H1 (cell line): ENCODE results near the gene C9. TPM values are rescaled to one million over a fixed set of nuclear protein-coding genes. Genes with fewer than 3 reads are reported as not detected.

Experiments used
- CTCF ChIA-PET: fragments of 300-600 bp; sonication (Branson Sonifier 250); formaldehyde crosslinking; loops from one replicate; lab custom pipeline; 2021; ENCODE audit not compliant: partially characterized antibody; lab: Charles Lee
- POLR2A ChIA-PET: fragments of 300-600 bp; sonication (Branson Sonifier 250); formaldehyde crosslinking; loops from one replicate; lab custom pipeline; 2021; ENCODE audit warnings: inconsistent platforms; ENCODE audit not compliant: partially characterized antibody; lab: Charles Lee
- DNase-seq, 2 experiments: peaks; one replicate each; pipeline versions ENCODE4 v3.0.0 to v3.0.0-alpha.2; 2010 to 2022; ENCODE audit warnings: low spot score in 2 of 2, low read depth in 1 of 2, mixed read lengths in 1 of 2
- FAIRE-seq: peaks from 2 replicates; lab custom pipeline; 2011; peaks lifted over from hg19 to GRCh38; lab: Jason Lieb, UNC
- H2AFZ ChIP-seq: 2 replicates; pipeline ENCODE4 v1.8.1; 2012; ENCODE audit warnings: low read length, inconsistent platforms
- H2AK5ac ChIP-seq: 2 replicates; pipeline ENCODE4 v1.6.1; 2013; ENCODE audit warnings: low read depth, low read length
- H2BK120ac ChIP-seq: replicated peaks from 2 replicates; pipeline ENCODE3; 2013; ENCODE audit warnings: low read depth, low read length, inconsistent platforms
- H2BK12ac ChIP-seq: 2 replicates; pipeline ENCODE4 v1.6.1; 2013; ENCODE audit warnings: low read depth, low read length
- H2BK15ac ChIP-seq: 2 replicates; pipeline ENCODE4 v1.6.1; 2013; ENCODE audit warnings: low read length
- H2BK20ac ChIP-seq: 2 replicates; pipeline ENCODE4 v1.6.1; 2013; ENCODE audit warnings: low read length
- H2BK5ac ChIP-seq: 2 replicates; pipeline ENCODE4 v1.6.1; 2013; ENCODE audit warnings: low read depth, low read length
- H3K14ac ChIP-seq: 2 replicates; pipeline ENCODE4 v1.6.1; 2013; ENCODE audit warnings: inconsistent platforms; ENCODE audit not compliant: insufficient read length
- H3K18ac ChIP-seq: 2 replicates; pipeline ENCODE4 v1.6.1; 2013; ENCODE audit warnings: low read length; ENCODE audit errors: extremely low read depth
- H3K23ac ChIP-seq: 2 replicates; pipeline ENCODE4 v1.6.1; 2013; ENCODE audit warnings: inconsistent platforms; ENCODE audit not compliant: insufficient read length
- H3K23me2 ChIP-seq: 2 replicates; pipeline ENCODE4 v1.6.1; 2013; ENCODE audit warnings: low read depth, low read length
- H3K27ac ChIP-seq: 2 replicates; pipeline ENCODE4 v1.6.1; 2011; ENCODE audit warnings: low read depth, low read length, inconsistent platforms
- H3K27me3 ChIP-seq, 4 experiments: replicated peaks in 1 of 4; 1 replicate in 1 of 4; 2 replicates in 3 of 4; pipeline versions ENCODE4 v1.6.1 to v1.8.1; 2011 to 2013; ENCODE audit warnings: low read length in 3 of 4, mild to moderate bottlenecking in 3 of 4, inconsistent platforms in 2 of 4, mixed read lengths in 2 of 4, moderate library complexity in 1 of 4; ENCODE audit not compliant: control insufficient read depth in 3 of 4, insufficient read depth in 3 of 4; ENCODE audit errors: extremely low read depth in 1 of 4
- H3K36me3 ChIP-seq, 4 experiments: 2 replicates each; pipeline versions ENCODE4 v1.6.1 to v1.8.1; 2011 to 2013; ENCODE audit warnings: mild to moderate bottlenecking in 4 of 4, low read length in 3 of 4, moderate library complexity in 2 of 4, control low read depth in 1 of 4, inconsistent platforms in 1 of 4; ENCODE audit not compliant: insufficient read depth in 4 of 4, control insufficient read depth in 2 of 4
- H3K4ac ChIP-seq: replicated peaks from 2 replicates; pipeline ENCODE3; 2013; ENCODE audit warnings: low read length, low read depth, mixed read lengths, inconsistent platforms; ENCODE audit not compliant: insufficient read length
- H3K4me1 ChIP-seq, 4 experiments: replicated peaks in 1 of 4; 1 replicate in 1 of 4; 2 replicates in 3 of 4; pipeline versions ENCODE4 v1.6.1 to v1.8.1; 2011 to 2013; ENCODE audit warnings: low read length in 3 of 4, inconsistent platforms in 2 of 4, mixed read lengths in 1 of 4; ENCODE audit not compliant: insufficient read depth in 4 of 4, control insufficient read depth in 3 of 4
- H3K4me2 ChIP-seq, 2 experiments: 2 replicates each; pipeline versions ENCODE4 v1.6.1 to v1.8.1; 2011 to 2013; ENCODE audit warnings: low read depth in 2 of 2, low read length in 2 of 2, control low read depth in 1 of 2, inconsistent platforms in 1 of 2, mild to moderate bottlenecking in 1 of 2; ENCODE audit not compliant: insufficient read depth in 1 of 2
- H3K4me3 ChIP-seq, 4 experiments: fragments of 200-600, 300-600 bp in 1 of 4; sonication (generic), shearing (Covaris generic), sonication (Bioruptor Twin) in 1 of 4; 2 replicates each; pipeline versions ENCODE4 v1.5.1 to v1.8.1; 2011 to 2016; ENCODE audit warnings: low read length in 4 of 4, low read depth in 3 of 4, control low read depth in 2 of 4, inconsistent platforms in 2 of 4, mild to moderate bottlenecking in 2 of 4, mixed read lengths in 1 of 4, moderate library complexity in 1 of 4; ENCODE audit not compliant: insufficient read depth in 2 of 4; ENCODE audit errors: extremely low read depth in 1 of 4
- H3K56ac ChIP-seq: replicated peaks from 2 replicates; pipeline ENCODE3; 2013; ENCODE audit warnings: low read depth, mild to moderate bottlenecking, mixed read lengths, low read length, inconsistent platforms; ENCODE audit not compliant: insufficient read length
- H3K79me1 ChIP-seq: 2 replicates; pipeline ENCODE4 v1.6.1; 2013; ENCODE audit warnings: low read depth, low read length, control low read depth
- H3K79me2 ChIP-seq, 2 experiments: 2 replicates each; pipeline versions ENCODE4 v1.6.1 to v1.8.1; 2012 to 2013; ENCODE audit warnings: low read length in 2 of 2, mild to moderate bottlenecking in 2 of 2, inconsistent platforms in 1 of 2; ENCODE audit not compliant: insufficient read depth in 2 of 2, control insufficient read depth in 1 of 2
- H3K9ac ChIP-seq, 4 experiments: replicated peaks in 1 of 4; 1 replicate in 1 of 4; 2 replicates in 3 of 4; pipeline versions ENCODE4 v1.6.1 to v1.8.1; 2011 to 2013; ENCODE audit warnings: low read depth in 3 of 4, low read length in 3 of 4, control low read depth in 2 of 4, mild to moderate bottlenecking in 2 of 4, moderate library complexity in 2 of 4, inconsistent platforms in 1 of 4; ENCODE audit errors: extremely low read depth in 1 of 4
- H3K9me3 ChIP-seq, 2 experiments: 2 replicates each; pipeline versions ENCODE4 v1.6.1 to v1.8.1; 2012 to 2013; ENCODE audit warnings: mild to moderate bottlenecking in 2 of 2, moderate library complexity in 2 of 2, control low read depth in 1 of 2, inconsistent platforms in 1 of 2, low read depth in 1 of 2, low read length in 1 of 2, mixed read lengths in 1 of 2; ENCODE audit not compliant: insufficient read depth in 2 of 2
- H4K20me1 ChIP-seq, 2 experiments: replicated peaks in 1 of 2; 2 replicates each; pipeline versions ENCODE3 to v1.8.1; 2011 to 2013; ENCODE audit warnings: inconsistent platforms in 2 of 2, low read length in 2 of 2, mild to moderate bottlenecking in 1 of 2; ENCODE audit not compliant: insufficient read depth in 2 of 2, control insufficient read depth in 1 of 2
- H4K5ac ChIP-seq: 2 replicates; pipeline ENCODE4 v1.6.1; 2013; ENCODE audit warnings: low read length, low read depth, mixed read lengths, inconsistent platforms; ENCODE audit not compliant: insufficient read length
- H4K8ac ChIP-seq: 2 replicates; pipeline ENCODE4 v1.8.0; 2013; ENCODE audit warnings: mild to moderate bottlenecking, moderate library complexity, low read length, inconsistent platforms; ENCODE audit not compliant: insufficient read depth; ENCODE audit errors: extremely low read depth
- H4K91ac ChIP-seq: replicated peaks from 2 replicates; pipeline ENCODE3; 2013; ENCODE audit warnings: low read length, mixed read lengths, inconsistent platforms; ENCODE audit not compliant: insufficient read length
- GABPA ChIP-seq: IDR thresholded peaks from 2 replicates; pipeline ENCODE4 v1.6.1; 2011; ENCODE audit warnings: mild to moderate bottlenecking, low read length, moderate library complexity, borderline replicate concordance; ENCODE audit not compliant: insufficient read depth
- WGBS, 2 experiments: shearing (Covaris generic) in 1 of 2; methylation state at CpG; one replicate each; pipeline versions ENCODE4 v1.1.6 to v1.1.7; 2013 to 2015; ENCODE audit warnings: low lambda C conversion rate in 2 of 2, mixed read lengths in 2 of 2, inconsistent platforms in 1 of 2, low coverage in 1 of 2, missing lambda C conversion rate in 1 of 2; ENCODE audit not compliant: insufficient replicate concordance in 2 of 2, insufficient coverage in 1 of 2, insufficient read length in 1 of 2; ENCODE audit errors: extremely low coverage in 1 of 2, missing lambda C conversion rate in 1 of 2; 5-methylcytosine and 5-hydroxymethylcytosine counted together
- polyA plus RNA-seq, 7 experiments: library from polyadenylated mRNA; depleted of rRNA in 3 of 7; stranded (reverse) in 5 of 7; unstranded in 2 of 7; fragments of >200 nt in 5 of 7; fragments of 200-250 nt in 2 of 7; gene quantifications; 1 replicate in 5 of 7; 2 replicates in 1 of 7; 4 replicates in 1 of 7; pipeline versions ENCODE4 v1.2.1 to v1.2.3, GENCODE V29; 2011 to 2013; ENCODE audit warnings: missing spikeins in 2 of 7, mixed read lengths in 2 of 7
- total RNA-seq: library from RNA; stranded (reverse); fragmentation: NEBNext Ultra II Directional; extraction: Animal tissue kit (Norgen Biotek cat#: 25700); gene quantifications from 2 replicates; pipeline ENCODE4 v1.2.1, GENCODE V29; 2021
- TF ChIP-seq, protein P1 (sequence below): IDR thresholded peaks from 2 replicates; pipeline ENCODE4 v1.6.1; 2012; ENCODE audit warnings: low read length, inconsistent platforms

The C9 gene
- total and polyA plus RNA-seq, 2 of the 8 experiments (the other 6 are each of a cell fraction or from before 2014, with no cell fraction given): not detected

DNA sequence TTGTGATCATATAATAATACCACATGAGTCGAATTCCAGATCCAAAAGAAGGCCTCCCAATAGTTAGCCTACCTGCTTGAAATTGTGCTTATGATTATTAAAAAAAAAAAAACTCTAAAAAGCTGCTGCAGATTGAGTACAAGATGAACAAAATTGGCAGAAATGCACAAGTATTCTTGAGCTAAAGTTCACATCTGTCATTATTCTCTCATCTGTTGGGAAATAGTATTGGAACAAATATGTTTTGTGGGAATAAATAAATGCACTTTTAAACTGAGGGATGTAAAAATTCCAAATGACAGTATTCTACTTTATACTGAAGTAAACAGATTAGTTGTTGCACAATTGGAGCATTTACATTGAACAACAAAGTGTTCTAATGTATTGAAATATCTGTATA, 44.7 kb upstream of the C9 start:
- no peak overlapping the region for H4K8ac ChIP-seq
- H4K5ac ChIP-seq: no peak overlapping the region
- TF ChIP-seq, protein P1, sequence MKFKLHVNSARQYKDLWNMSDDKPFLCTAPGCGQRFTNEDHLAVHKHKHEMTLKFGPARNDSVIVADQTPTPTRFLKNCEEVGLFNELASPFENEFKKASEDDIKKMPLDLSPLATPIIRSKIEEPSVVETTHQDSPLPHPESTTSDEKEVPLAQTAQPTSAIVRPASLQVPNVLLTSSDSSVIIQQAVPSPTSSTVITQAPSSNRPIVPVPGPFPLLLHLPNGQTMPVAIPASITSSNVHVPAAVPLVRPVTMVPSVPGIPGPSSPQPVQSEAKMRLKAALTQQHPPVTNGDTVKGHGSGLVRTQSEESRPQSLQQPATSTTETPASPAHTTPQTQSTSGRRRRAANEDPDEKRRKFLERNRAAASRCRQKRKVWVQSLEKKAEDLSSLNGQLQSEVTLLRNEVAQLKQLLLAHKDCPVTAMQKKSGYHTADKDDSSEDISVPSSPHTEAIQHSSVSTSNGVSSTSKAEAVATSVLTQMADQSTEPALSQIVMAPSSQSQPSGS: no peak
- no peak for TF ChIP-seq GABPA
- H3K14ac ChIP-seq: no peak overlapping the region
- no peaks in the 10 kb centered on the region for H3K79me2 ChIP-seq
- H4K91ac ChIP-seq: no peak overlapping the region
- no peaks in the 10 kb centered on the region for H3K79me1 ChIP-seq
- H3K36me3 ChIP-seq: no peaks in the 10 kb centered on the region
- H3K27me3 ChIP-seq: no peaks in the 10 kb centered on the region
- no peak overlapping the region for H3K9ac ChIP-seq
- peaks cover 0 to 5% (median 2%) of the 10 kb centered on the region in 4 experiments; a peak in 3 of 7 replicates for H3K4me1 ChIP-seq
- POLR2A ChIA-PET: interaction anchor here (0.5 kb wide), 1 partner anchor 13 kb away, joined by 3 read pairs; no protein-coding TSS in a partner anchor
- H3K56ac ChIP-seq: no peak overlapping the region
- WGBS, 2 experiments: 88% methylated on average over 1 of the region's 1 CpG; no CpG with 5 or more reads in 1 of the 2 experiments
- H3K9me3 ChIP-seq: no peaks in the 10 kb centered on the region
- no peak overlapping the region for H2AFZ ChIP-seq
- H3K4me3 ChIP-seq: no peak overlapping the region
- DNase-seq (no peak), FAIRE-seq (no peak)
- H3K27ac ChIP-seq: no peak overlapping the region
- no peaks in the 10 kb centered on the region for H4K20me1 ChIP-seq
- H3K4me2 ChIP-seq: no peak overlapping the region
- no peak overlapping the region for H2BK15ac ChIP-seq
- H2BK20ac ChIP-seq: no peak overlapping the region
- H2BK5ac ChIP-seq: no peak overlapping the region
- no peak overlapping the region for H3K4ac ChIP-seq
- H3K23ac ChIP-seq: no peak overlapping the region
- H3K18ac ChIP-seq: no peak overlapping the region
- no peak overlapping the region for H2BK120ac ChIP-seq
- CTCF ChIA-PET: interaction anchor here (1.3 kb wide), 1 partner anchor 15 kb away, joined by 5 read pairs; no protein-coding TSS in a partner anchor
- no peaks in the 10 kb centered on the region for H3K23me2 ChIP-seq
- H2BK12ac ChIP-seq: no peak overlapping the region
- no peak overlapping the region for H2AK5ac ChIP-seq
